Myocyte (in vitro differentiated cells): Measurements from ENCODE around the gene GOLGA8K. TPM values are rescaled to one million over a fixed set of nuclear protein-coding genes. Genes with fewer than 3 reads are reported as not detected.
"Not testable (repeated sequence)": the region's sequence is repeated elsewhere in the genome, so short reads cannot be mapped to it uniquely, and the experiment has no call there.

Experiments used
- DNase-seq: peaks from one replicate; pipeline ENCODE4 v3.0.0-alpha.2; 2012; ENCODE audit warnings: low read depth
- total RNA-seq: library from RNA; depleted of rRNA; stranded (reverse); fragments of >200 nt; gene quantifications from 2 replicates; pipeline ENCODE4 v1.2.3, GENCODE V29; 2014

Gene GOLGA8K
- total RNA-seq, 1 donor from 2014 or later: not detected

DNA sequence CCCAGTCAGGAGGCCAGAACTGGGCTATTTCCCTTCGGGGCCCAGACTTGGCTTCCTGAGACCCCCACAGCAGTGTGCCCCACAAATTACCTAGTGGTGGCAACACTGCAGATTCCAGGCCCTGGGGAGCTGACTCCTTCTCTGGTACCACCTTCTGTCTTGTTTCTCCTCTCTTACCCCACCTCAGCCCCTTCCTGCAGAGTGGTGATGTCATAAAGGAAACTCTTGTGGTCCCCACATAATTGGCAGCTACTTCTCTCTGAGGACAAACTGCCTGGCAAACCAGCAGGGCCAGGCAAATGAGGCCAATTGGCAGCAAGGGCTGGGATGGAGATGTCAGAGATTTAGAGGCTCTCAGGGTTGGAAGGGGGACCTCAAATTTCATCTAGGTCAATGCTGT is 44.6 kb downstream of the GOLGA8K start:
- DNase-seq: not testable (repeated sequence)

DNA sequence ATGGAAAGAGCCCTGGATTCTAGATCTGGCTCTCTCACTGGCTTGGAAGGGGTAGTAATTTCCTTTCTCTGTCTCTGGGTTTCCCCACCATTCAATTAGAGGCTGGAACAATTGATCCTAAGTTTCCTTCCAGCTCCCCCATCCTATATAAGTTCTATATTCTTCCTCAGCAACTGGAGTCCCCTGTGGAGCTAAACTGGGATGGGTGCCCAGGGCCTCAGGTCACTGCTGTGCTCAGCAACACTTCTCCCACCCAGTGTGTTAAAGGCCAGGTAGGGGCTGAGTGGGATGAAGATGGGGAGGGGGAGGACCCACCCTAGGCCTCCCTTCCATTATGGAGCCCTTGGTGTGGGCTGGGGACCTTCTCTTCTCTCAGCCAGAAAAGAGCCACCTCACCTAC is 46.2 kb downstream of the GOLGA8K start:
- DNase-seq: not testable (repeated sequence)

DNA sequence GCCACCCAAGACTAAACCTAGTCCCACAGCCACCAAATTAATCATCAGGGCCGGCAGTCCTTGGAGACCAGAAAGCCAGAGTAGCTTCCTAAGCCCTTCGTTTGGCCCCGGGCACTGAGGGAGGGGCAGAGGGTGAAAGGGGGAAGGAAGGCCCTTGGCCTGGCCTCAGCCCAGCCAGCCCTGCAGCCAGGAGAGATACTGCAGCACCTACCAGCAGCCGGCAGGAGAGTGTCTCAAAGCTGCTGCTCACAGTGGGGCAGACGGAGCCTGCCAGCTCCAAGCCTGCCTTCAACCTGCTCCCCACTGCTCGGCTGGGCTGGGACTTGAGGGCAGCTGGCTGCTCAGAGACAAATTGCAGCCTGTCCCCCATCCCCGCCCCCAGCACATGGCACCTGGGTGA is 50.3 kb downstream of the GOLGA8K start:
- DNase-seq: not testable (repeated sequence)

- not testable (repeated sequence) for DNase-seq
Observed at GRCh38 chr15:32350563-32351220, 52.4 kb downstream of the GOLGA8K start.

GRCh38 chr15:32347037-32347436 is 56.1 kb downstream of the GOLGA8K start:
- DNase-seq: not testable (repeated sequence)

- DNase-seq: not testable (repeated sequence)
Observed at GRCh38 chr15:32345978-32346547, 57.0 kb downstream of the GOLGA8K start.

GRCh38 chr15:32343921-32344320 is 59.2 kb downstream of the GOLGA8K start:
- not testable (repeated sequence) for DNase-seq

Other genes starting within 250 kb of the GOLGA8K start
- gene GOLGA8O, start 52.3 kb upstream of the GOLGA8K start, total RNA-seq: 0.45 and 0.52 TPM in 2 replicates
- gene GOLGA8N, start 190.2 kb upstream of the GOLGA8K start, total RNA-seq: 6.2 and 47.5 TPM in 2 replicates
- 2.2 and 4.5 TPM in 2 replicates for gene ARHGAP11A, start 212.2 kb upstream of the GOLGA8K start, total RNA-seq
- 1.3 and 2.3 TPM in 2 replicates for gene SCG5, start 238.4 kb upstream of the GOLGA8K start, total RNA-seq